Activated T-helper 1 cell treated with anti-CD3 and anti-CD28 coated beads, Interleukin-12 subunit alpha, Interleukin-12 subunit beta, Interleukin-2, Interleukin-4 antibody, amounts not matched to agents 30 ng/mL and 10 ng/mL and 1 ng/mL, durations not matched to agents 14 hours and 24 hours and 36 hours (primary cell): ENCODE measurements around the gene OR9A4. TPM values are rescaled to one million over a fixed set of nuclear protein-coding genes. Genes with fewer than 3 reads are reported as not detected.

Source experiments
- DNase-seq: peaks from one replicate; pipeline ENCODE4 v3.0.0; 2021; ENCODE audit warnings: low spot score
- H3K27ac Mint-ChIP-seq: one replicate; pipeline ENCODE4 v1.8.0; 2021; ENCODE audit warnings: mild to moderate bottlenecking, mixed read lengths
- H3K27me3 Mint-ChIP-seq: one replicate; pipeline ENCODE4 v1.8.0; 2022; ENCODE audit warnings: mild to moderate bottlenecking, moderate library complexity, mixed read lengths; ENCODE audit not compliant: insufficient read depth
- H3K36me3 Mint-ChIP-seq: one replicate; pipeline ENCODE4 v1.8.0; 2021; ENCODE audit warnings: low read depth, mixed read lengths
- H3K4me1 Mint-ChIP-seq: one replicate; pipeline ENCODE4 v1.8.0; 2021; ENCODE audit warnings: low read depth, mixed read lengths
- H3K4me3 Mint-ChIP-seq: one replicate; pipeline ENCODE4 v1.8.0; 2021; ENCODE audit warnings: mild to moderate bottlenecking, moderate library complexity, mixed read lengths
- H3K9me3 Mint-ChIP-seq: one replicate; pipeline ENCODE4 v1.8.0; 2021; ENCODE audit warnings: mixed read lengths
- intact Hi-C: fragments of 100-400 bp; cut with micrococcal nuclease; formaldehyde crosslinking; loops from one replicate; pipeline ENCODE4 v1.15.1; 2024
- total RNA-seq: library from RNA; stranded (reverse); gene quantifications from 2 replicates; pipeline ENCODE4 v1.2.3, GENCODE V29; 2022

OR9A4 gene
- total RNA-seq, 1 donor from 2014 or later: not detected

DNA sequence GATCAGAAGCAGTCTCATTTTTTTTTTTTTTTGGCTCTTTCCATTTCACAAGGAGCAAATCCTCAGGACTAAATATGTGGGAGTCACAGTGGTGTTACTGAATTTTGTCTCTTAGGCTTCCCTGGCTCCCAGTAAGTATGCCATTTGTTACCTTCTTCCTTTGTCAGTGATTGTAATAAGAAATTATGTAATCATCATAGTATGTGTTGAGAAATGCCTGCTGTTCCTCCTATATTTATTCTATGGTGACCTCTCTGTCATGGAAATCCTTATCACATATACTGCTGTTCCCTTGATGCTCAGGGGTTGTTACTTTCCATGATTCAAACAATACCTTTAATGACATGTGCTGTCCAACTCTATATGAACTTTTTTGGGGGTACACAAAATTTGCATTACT lies 4.8 kb upstream of the OR9A4 start:
- DNase-seq: no peak
- Mint-ChIP-seq H3K27ac (no peak overlapping the region), H3K9me3 (no peaks in the 10 kb centered on the region), H3K27me3 (no peaks in the 10 kb centered on the region), H3K4me1 (no peaks in the 10 kb centered on the region), H3K36me3 (no peaks in the 10 kb centered on the region), H3K4me3 (no peak overlapping the region)
- intact Hi-C loops: no loop called here

DNA sequence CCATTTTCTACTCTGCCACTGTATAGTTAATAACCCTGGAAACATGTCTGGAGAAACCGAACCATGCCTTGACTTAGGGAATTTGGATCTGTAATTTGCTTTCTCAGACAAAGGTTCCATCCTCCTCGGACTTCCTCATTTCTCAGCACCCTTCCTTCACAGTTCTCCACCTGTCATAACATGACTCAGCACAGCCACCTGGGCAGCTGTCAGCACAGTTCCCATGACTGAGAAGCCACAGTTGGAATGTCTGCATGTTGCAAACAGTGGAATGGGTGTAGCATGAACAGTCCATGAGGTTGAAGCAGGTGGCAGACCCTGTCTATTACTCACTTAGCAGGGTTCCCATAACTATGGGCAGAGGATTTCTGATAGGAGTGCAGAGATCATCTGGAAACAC lies 634 bp upstream of the OR9A4 start:
- intact Hi-C loops: no loop called here
- no peaks in the 10 kb centered on the region for H3K36me3 Mint-ChIP-seq
- no peak overlapping the region for H3K27ac Mint-ChIP-seq
- no peak for DNase-seq
- H3K4me3 Mint-ChIP-seq: no peak overlapping the region
- no peaks in the 10 kb centered on the region for H3K9me3 Mint-ChIP-seq
- no peaks in the 10 kb centered on the region for H3K27me3 Mint-ChIP-seq
- no peaks in the 10 kb centered on the region for H3K4me1 Mint-ChIP-seq

DNA sequence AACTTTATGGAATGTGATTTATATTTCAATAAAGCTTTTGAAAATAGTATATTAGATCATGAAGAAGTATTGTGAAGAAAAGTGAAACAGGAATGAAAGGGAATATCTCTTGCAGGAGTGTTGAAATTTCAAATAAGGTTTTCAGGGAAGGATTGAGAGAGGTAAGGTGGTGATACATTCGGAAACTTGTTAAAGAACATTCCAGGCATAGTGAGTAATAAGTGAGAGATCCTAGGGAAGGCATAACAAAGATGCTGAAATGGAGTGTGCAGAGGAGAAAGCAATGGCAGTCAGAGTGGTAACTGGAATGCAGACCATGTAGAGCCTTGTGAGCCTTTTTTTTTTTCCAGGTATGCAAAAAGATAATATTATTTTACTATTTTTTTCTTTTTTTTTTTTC lies 4.1 kb downstream of the OR9A4 start:
- H3K36me3 Mint-ChIP-seq: no peaks in the 10 kb centered on the region

DNA sequence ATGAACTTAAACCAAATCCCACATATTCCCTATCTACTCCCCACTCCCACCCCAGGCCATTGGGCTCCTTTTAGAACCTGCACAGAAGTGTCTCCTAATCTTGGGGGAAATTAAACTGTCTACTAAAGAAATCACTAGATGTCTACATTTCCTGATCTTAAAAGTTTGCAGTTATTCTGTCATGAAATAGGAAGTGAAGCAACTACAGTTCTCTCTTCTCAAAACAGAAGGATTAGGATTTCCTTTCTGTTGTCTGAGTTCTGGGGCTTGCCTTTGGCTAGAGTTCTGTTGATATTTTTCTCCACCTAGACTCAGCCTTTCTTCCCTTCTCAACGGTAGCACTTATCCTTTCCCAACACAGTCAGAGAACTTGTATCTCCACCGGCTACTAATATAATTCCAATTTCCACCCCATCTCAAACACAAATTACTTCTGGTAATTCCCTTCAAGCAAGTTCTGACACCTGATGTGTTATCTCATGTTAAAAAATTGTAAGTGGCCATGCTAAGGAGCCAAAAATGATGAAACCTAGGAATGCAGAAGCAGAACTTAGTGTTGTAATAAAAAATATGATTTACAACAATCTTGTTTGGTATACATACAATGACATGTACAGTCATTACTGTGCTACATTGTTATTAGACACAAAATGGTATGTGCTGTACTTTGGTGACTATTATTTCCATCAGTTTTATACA lies 12.1 kb downstream of the OR9A4 start:
- no peak overlapping the region for H3K27ac Mint-ChIP-seq
- peaks cover 10% of the 10 kb centered on the region for H3K9me3 Mint-ChIP-seq
- DNase-seq: no peak
- H3K27me3 Mint-ChIP-seq: no peaks in the 10 kb centered on the region
- H3K4me3 Mint-ChIP-seq: no peak overlapping the region
- H3K4me1 Mint-ChIP-seq: no peaks in the 10 kb centered on the region
- intact Hi-C loops: no loop called here
- H3K36me3 Mint-ChIP-seq: no peaks in the 10 kb centered on the region

More for the DNA sequence above, 4.1 kb downstream of the OR9A4 start:
- Mint-ChIP-seq H3K4me1 (no peaks in the 10 kb centered on the region), H3K9me3 (no peaks in the 10 kb centered on the region), H3K27ac (no peak overlapping the region), H3K27me3 (no peaks in the 10 kb centered on the region), H3K4me3 (no peak overlapping the region)
- no peak for DNase-seq
- intact Hi-C loops: no loop called here

DNA sequence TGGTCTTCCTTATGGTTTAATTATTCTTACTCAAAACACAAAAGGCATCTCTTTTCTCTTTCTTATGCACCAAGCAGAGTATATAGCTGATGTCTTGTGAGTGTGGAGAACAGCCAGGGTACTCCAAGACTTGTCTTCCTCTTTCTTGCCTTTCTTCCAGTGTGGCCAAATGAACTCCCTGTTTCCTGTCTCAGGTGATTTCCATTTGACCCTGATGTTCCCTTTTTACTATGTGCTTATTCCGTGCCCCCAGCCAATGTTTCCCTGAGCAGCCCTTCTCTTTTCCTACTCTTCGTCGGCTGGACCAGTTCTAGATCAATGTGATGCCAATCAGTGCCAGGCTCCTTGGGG lies 12.6 kb downstream of the OR9A4 start:
- intact Hi-C loops: no loop called here
- Mint-ChIP-seq H3K9me3 (peaks cover 10% of the 10 kb centered on the region), H3K4me3 (no peak overlapping the region), H3K27me3 (no peaks in the 10 kb centered on the region), H3K27ac (no peak overlapping the region), H3K36me3 (no peaks in the 10 kb centered on the region), H3K4me1 (no peaks in the 10 kb centered on the region)
- no peak for DNase-seq

DNA sequence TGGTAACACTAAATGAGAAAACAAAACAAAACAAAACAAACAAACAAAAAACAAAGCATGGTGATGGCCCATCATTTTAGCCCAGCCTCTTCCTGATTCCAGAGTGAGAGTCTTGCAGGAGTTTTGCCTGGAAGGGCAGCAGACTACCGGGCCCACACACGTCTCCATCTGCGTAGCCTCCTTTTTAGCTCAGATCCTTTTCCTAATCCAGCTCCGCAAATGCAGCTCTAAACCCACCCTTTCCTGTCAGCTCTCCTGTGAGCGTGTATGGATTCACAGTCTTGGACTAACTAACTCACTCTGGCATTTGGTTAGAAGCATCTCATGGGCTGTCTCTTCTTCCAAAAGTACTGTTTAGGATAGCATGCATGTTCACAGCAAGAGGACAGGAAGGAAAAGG lies 14.0 kb downstream of the OR9A4 start:
- Mint-ChIP-seq H3K4me3 (no peak overlapping the region), H3K27me3 (no peaks in the 10 kb centered on the region), H3K4me1 (no peaks in the 10 kb centered on the region), H3K36me3 (no peaks in the 10 kb centered on the region), H3K27ac (no peak overlapping the region), H3K9me3 (peaks cover 10% of the 10 kb centered on the region)
- no peak for DNase-seq
- intact Hi-C loops: no loop called here

DNA sequence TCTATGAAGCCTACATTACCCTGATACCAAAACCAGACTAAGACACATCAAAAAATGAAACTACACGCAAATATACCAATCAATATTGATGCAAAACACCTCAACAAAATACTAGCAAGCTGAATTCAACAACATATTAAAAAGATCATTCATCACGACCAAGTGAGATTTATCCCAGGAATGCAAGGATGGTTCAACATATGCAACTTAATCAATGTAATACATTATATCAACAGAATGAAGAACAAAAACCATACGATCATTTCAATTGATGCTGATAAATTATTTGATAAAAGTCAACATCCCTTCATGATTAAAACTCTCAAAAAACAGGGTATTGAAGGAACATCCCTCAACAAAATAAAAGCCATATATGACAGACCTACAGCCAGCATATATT lies 24.9 kb downstream of the OR9A4 start:
- H3K4me3 Mint-ChIP-seq: no peak overlapping the region
- H3K27me3 Mint-ChIP-seq: no peaks in the 10 kb centered on the region
- intact Hi-C loops: no loop called here
- H3K36me3 Mint-ChIP-seq: no peaks in the 10 kb centered on the region
- no peak overlapping the region for H3K27ac Mint-ChIP-seq
- DNase-seq: no peak
- no peaks in the 10 kb centered on the region for H3K4me1 Mint-ChIP-seq
- peaks cover 9% of the 10 kb centered on the region for H3K9me3 Mint-ChIP-seq

DNA sequence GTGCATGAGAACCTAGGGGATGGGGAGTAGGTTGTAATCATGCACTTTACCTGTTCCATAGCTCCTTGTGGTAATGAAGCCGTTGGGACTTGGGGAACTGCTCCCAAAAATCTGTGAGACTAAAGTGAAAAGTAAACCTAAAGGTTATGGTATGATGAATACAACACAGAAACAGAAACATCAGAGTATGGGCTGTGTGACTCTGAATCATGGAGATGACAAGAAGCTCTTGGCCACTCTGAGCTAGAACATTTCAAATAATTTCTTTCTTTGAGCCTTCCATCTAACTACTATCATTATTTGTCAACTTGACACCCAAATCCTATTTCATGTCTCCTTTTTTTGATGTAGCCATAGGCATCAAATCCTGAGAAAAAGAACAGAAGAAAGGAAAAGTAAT lies 27.6 kb downstream of the OR9A4 start:
- Mint-ChIP-seq H3K9me3 (peaks cover 9% of the 10 kb centered on the region), H3K36me3 (no peaks in the 10 kb centered on the region), H3K4me3 (no peak overlapping the region), H3K4me1 (no peaks in the 10 kb centered on the region), H3K27ac (no peak overlapping the region), H3K27me3 (no peaks in the 10 kb centered on the region)
- DNase-seq: no peak
- intact Hi-C loops: no loop called here

DNA sequence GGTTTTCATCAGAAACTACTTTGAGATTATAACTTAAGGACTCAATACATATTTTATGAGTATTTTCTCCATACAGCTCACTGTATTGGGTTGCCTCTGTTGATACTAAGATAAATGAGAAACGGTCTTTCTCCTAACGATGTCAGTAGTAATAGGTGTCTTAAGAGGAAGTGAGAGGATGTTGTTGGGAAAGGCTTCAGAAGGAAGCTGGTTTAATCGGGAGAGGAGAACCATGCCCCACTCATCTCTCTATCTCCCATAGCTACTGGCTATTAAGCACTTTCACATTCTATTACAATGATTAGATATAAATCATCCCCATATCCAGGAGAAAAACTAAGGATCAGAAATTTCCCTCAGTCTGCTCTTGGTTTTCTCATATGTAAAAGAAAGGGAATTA lies 28.6 kb downstream of the OR9A4 start:
- Mint-ChIP-seq H3K27ac (no peak overlapping the region), H3K27me3 (no peaks in the 10 kb centered on the region), H3K4me3 (no peak overlapping the region), H3K36me3 (no peaks in the 10 kb centered on the region), H3K4me1 (no peaks in the 10 kb centered on the region), H3K9me3 (peaks cover 9% of the 10 kb centered on the region)
- intact Hi-C loops: no loop called here
- DNase-seq: no peak

DNA sequence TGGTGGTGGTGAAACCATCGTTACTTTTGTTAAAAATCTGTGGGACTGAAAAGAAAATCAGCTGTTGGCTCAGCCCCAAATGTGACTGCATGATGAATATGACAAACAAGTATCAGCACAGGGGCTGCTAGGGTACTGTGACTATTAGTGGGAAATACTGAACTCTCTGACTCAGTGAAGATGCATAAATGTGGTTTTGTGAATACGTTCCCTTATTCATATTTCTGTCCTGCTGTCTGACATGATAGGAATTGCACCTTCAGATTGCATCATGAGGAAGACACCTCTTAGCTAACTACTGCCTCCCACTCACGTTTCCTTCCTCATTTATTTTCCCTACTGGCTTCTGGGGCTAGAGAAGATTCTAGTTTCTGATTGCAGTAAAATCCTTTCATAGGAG lies 29.2 kb downstream of the OR9A4 start:
- intact Hi-C loops: no loop called here
- Mint-ChIP-seq H3K27me3 (no peaks in the 10 kb centered on the region), H3K9me3 (peaks cover 9% of the 10 kb centered on the region), H3K27ac (no peak overlapping the region), H3K4me3 (no peak overlapping the region), H3K36me3 (no peaks in the 10 kb centered on the region), H3K4me1 (no peaks in the 10 kb centered on the region)
- DNase-seq: no peak

DNA sequence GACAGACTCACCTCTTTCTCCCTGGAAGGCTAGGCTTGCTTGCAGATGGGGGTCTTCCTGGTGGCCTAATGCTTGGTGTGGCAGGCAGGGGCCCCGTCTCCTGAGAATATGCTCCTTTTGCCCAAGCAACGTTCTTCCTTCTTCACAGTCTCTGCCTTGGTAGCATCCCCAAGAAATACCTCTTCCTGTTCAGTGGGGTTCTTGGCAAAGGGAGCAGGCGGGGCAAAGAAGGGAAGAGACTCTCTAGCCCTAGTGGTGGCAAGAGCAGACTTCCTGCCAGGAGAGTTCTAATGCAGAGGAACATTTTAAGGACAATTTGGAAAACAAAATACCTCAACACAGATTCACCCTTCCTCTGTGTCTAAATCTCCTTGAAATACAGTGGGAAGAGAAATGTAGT lies 30.6 kb downstream of the OR9A4 start, which contains the start of gene CLEC5A:
CLEC5A (minus strand) TSS at position 179 of the 400 bp plus-strand sequence. CDS start 682 bp downstream, outside the sequence.
- H3K4me1 Mint-ChIP-seq: no peaks in the 10 kb centered on the region
- DNase-seq: no peak
- H3K9me3 Mint-ChIP-seq: no peaks in the 10 kb centered on the region
- H3K27ac Mint-ChIP-seq: no peak within 1 kb of the TSS
- no peaks in the 10 kb centered on the region for H3K27me3 Mint-ChIP-seq
- H3K4me3 Mint-ChIP-seq: no peak within 1 kb of the TSS
- H3K36me3 Mint-ChIP-seq: no peaks in the 10 kb centered on the region
- intact Hi-C loops: no loop called here

DNA sequence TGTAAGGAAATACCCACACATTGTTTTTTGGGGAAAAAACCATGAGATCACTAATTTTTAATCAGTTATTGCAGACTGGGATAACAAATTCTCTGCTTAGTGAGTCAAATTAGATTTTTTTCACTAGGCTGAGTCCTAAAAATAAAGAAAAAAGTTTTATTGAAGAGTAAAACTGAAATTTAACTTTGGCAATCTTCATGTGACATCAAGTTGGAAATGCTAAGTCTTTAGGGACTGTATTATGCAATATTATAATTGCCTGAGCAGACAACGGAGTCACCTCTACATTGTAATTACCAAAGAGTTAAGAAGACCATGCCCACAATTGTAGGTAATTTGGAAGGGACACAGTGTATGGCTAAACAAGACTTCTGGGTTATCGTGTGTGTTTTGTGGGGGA lies 32.8 kb downstream of the OR9A4 start:
- Mint-ChIP-seq H3K4me1 (no peaks in the 10 kb centered on the region), H3K4me3 (no peak overlapping the region), H3K27ac (no peak overlapping the region), H3K9me3 (no peaks in the 10 kb centered on the region), H3K36me3 (no peaks in the 10 kb centered on the region), H3K27me3 (no peaks in the 10 kb centered on the region)
- no peak for DNase-seq
- intact Hi-C loops: no loop called here

DNA sequence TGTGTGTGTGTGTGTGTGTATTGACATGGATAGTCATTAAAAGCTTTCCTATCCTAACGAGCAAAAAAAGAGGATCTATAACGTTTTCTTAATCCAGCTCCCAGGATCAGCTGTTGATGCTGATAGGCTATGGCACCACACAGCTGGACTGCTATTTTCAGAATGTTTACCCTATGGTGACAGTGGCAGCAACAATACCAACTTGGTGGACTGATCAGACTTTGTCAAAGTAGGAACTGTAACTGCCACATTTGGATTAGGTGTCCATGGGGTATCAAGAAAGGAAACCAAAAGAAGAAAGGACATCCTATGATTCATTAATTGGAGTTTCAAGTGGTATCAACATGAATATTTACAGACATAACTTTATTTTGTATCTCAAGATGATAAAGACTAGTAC lies 33.3 kb downstream of the OR9A4 start:
- no peak for DNase-seq
- no peak overlapping the region for H3K4me3 Mint-ChIP-seq
- H3K27ac Mint-ChIP-seq: no peak overlapping the region
- H3K36me3 Mint-ChIP-seq: no peaks in the 10 kb centered on the region
- H3K27me3 Mint-ChIP-seq: no peaks in the 10 kb centered on the region
- no peaks in the 10 kb centered on the region for H3K9me3 Mint-ChIP-seq
- intact Hi-C loops: no loop called here
- H3K4me1 Mint-ChIP-seq: no peaks in the 10 kb centered on the region

DNA sequence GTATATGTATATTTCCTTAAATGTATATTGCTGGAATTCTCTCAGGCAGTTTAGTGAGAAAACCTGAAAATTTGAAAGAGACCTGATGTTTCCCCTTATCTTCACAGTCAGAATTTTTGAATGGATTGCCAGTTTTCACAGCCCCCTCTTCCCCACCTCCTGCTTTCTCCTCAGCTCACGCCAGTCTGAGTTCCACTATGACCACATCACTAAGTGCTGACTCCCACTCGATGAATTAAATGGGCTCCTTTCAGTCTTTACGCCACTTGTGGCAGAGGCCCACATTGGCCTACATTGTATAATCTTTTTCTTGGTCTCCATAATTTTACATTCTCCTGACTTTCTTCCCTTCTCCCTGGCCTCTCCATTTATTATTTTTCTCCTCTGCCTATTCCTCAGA lies 33.7 kb downstream of the OR9A4 start:
- Mint-ChIP-seq H3K27me3 (no peaks in the 10 kb centered on the region), H3K27ac (no peak overlapping the region), H3K4me3 (no peak overlapping the region), H3K36me3 (no peaks in the 10 kb centered on the region), H3K9me3 (no peaks in the 10 kb centered on the region), H3K4me1 (no peaks in the 10 kb centered on the region)
- intact Hi-C loops: no loop called here
- no peak for DNase-seq
